ENCODE measurements around the gene SMIM38. TPM values are rescaled to one million over a fixed set of nuclear protein-coding genes. Genes with fewer than 3 reads are reported as not detected.

Gene SMIM38
- total RNA-seq, 1 experiment from 2014 or later, result 0.54 TPM

DNA sequence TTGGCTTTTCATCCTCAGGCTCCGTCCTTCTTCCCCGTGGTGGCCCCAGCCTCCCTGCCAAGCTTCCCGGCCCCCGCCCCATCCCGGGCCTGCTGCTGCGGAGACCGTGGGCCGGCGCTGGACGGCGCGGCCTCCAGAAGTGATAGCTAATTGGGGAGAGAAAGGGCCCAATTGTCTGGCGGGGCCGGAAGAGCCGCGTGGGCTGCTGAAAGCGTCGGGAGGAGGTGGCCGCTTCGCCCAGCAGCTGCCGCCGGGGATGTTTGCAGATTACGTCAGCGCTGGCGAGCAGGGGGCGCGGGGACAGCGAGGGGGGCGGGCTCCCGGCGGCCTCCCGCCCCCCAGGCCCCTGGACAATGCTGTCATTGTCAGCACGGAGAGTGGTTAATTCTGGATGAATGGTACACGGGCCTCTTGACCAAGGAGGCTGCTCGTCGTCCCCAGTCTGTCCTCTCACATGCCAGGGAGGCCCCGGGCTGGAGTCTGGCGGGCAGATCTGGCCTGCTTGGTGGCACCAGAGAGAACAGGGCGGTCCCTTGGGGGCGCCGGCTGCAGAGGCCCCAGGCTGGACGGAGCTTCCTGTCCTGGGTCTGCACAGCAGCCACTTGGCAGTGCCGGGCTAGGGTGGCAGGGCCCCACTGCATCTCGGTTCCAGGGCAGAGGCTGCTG lies 1.6 kb downstream of the SMIM38 start:
- H3K9me3 ChIP-seq (ENCODE audit: control insufficient read depth in 1 of 2, insufficient read depth in 1 of 2, low read depth in 1 of 2, low read length in 2 of 2), result no peaks in the 10 kb centered on the region
- H3K9ac ChIP-seq (ENCODE audit: low read length), result no peak overlapping the region
- BruUV-seq (replicated peaks), result no TSS peak
- ATAC-seq (no peak), DNase-seq (ENCODE audit: low read depth, low spot score) (no peak)
- H3K27ac ChIP-seq (ENCODE audit: low read depth, low read length), result no peak overlapping the region
- ChIA-PET POLR2A (no interaction called here), RAD21 (ENCODE audit: low non-redundant PET in 1 of 2, low total read pairs in 2 of 2, uncharacterized antibody in 2 of 2, unreplicated experiment in 2 of 2) (no interaction called here), CTCF (no interaction called here)
- 0 out of 2 replicates have a peak, but pooled peaks cover 2% of the 10 kb centered on the region for H3K9me2 ChIP-seq (ENCODE audit: insufficient read depth)
- no peaks in the 10 kb centered on the region for H3K4me1 ChIP-seq (ENCODE audit: control insufficient read depth in 1 of 2, insufficient read depth in 2 of 2, low read length in 2 of 2)
- H3K27me3 ChIP-seq (ENCODE audit: insufficient read depth, low read length), result no peaks in the 10 kb centered on the region
- no peak overlapping the region for H3K4me3 ChIP-seq (replicated peaks in 1 of 2; ENCODE audit: low read depth in 1 of 2, low read length in 2 of 2)
- H3K36me3 ChIP-seq (ENCODE audit: control insufficient read depth in 1 of 2, insufficient read depth in 2 of 2, low read length in 2 of 2), result no peaks in the 10 kb centered on the region
- TF ChIP-seq, protein P1, sequence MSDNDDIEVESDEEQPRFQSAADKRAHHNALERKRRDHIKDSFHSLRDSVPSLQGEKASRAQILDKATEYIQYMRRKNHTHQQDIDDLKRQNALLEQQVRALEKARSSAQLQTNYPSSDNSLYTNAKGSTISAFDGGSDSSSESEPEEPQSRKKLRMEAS (IDR thresholded peaks at IDR 0.05), result no peak
- no peak for TF ChIP-seq TCF7L2 (IDR thresholded peaks at IDR 0.05; ENCODE audit: borderline replicate concordance, extremely low read depth, insufficient read depth, insufficient read length)
- TF ChIP-seq FOSL1 (IDR thresholded peaks at IDR 0.05; ENCODE audit: low read depth), result no peak
- TF ChIP-seq CEBPB (IDR thresholded peaks at IDR 0.05; ENCODE audit: low read depth), result no peak
- TF ChIP-seq, protein P2, sequence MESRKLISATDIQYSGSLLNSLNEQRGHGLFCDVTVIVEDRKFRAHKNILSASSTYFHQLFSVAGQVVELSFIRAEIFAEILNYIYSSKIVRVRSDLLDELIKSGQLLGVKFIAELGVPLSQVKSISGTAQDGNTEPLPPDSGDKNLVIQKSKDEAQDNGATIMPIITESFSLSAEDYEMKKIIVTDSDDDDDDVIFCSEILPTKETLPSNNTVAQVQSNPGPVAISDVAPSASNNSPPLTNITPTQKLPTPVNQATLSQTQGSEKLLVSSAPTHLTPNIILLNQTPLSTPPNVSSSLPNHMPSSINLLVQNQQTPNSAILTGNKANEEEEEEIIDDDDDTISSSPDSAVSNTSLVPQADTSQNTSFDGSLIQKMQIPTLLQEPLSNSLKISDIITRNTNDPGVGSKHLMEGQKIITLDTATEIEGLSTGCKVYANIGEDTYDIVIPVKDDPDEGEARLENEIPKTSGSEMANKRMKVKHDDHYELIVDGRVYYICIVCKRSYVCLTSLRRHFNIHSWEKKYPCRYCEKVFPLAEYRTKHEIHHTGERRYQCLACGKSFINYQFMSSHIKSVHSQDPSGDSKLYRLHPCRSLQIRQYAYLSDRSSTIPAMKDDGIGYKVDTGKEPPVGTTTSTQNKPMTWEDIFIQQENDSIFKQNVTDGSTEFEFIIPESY (IDR thresholded peaks at IDR 0.05; ENCODE audit: extremely low read depth, insufficient replicate concordance, low read length), result no peak
- TF ChIP-seq SRF (IDR thresholded peaks at IDR 0.05; ENCODE audit: low read depth), result no peak
- TF ChIP-seq EGR1 (IDR thresholded peaks at IDR 0.05; ENCODE audit: low read depth), result no peak
- TF ChIP-seq POLR2A (IDR thresholded peaks at IDR 0.05; ENCODE audit: borderline replicate concordance, extremely low read depth, insufficient read depth, insufficient read length), result no peak
- TF ChIP-seq EZH2phosphoT487 (IDR thresholded peaks at IDR 0.05; ENCODE audit: borderline replicate concordance), result no peak
- TF ChIP-seq ZFX (IDR thresholded peaks at IDR 0.05), result no peak
- TF ChIP-seq, protein P3, sequence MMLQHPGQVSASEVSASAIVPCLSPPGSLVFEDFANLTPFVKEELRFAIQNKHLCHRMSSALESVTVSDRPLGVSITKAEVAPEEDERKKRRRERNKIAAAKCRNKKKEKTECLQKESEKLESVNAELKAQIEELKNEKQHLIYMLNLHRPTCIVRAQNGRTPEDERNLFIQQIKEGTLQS (IDR thresholded peaks at IDR 0.05), result no peak
- no peak for TF ChIP-seq POLR2AphosphoS5 (IDR thresholded peaks at IDR 0.05; ENCODE audit: low read depth, low read length)
- TF ChIP-seq YY1 (IDR thresholded peaks at IDR 0.05; ENCODE audit: extremely low read depth, insufficient replicate concordance, low read depth, low read length), result no peak
- TF ChIP-seq, protein P4, sequence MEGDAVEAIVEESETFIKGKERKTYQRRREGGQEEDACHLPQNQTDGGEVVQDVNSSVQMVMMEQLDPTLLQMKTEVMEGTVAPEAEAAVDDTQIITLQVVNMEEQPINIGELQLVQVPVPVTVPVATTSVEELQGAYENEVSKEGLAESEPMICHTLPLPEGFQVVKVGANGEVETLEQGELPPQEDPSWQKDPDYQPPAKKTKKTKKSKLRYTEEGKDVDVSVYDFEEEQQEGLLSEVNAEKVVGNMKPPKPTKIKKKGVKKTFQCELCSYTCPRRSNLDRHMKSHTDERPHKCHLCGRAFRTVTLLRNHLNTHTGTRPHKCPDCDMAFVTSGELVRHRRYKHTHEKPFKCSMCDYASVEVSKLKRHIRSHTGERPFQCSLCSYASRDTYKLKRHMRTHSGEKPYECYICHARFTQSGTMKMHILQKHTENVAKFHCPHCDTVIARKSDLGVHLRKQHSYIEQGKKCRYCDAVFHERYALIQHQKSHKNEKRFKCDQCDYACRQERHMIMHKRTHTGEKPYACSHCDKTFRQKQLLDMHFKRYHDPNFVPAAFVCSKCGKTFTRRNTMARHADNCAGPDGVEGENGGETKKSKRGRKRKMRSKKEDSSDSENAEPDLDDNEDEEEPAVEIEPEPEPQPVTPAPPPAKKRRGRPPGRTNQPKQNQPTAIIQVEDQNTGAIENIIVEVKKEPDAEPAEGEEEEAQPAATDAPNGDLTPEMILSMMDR (IDR thresholded peaks at IDR 0.05 in 2 of 3, conservative IDR thresholded peaks at IDR 0.05 in 1 of 3; ENCODE audit: borderline replicate concordance in 1 of 3, insufficient read depth in 1 of 3, low read depth in 2 of 3, low read length in 2 of 3), result no peak
- H3K79me2 ChIP-seq (ENCODE audit: insufficient read depth, low read length), result no peaks in the 10 kb centered on the region
- H2AFZ ChIP-seq (ENCODE audit: low read depth, low read length, poor library complexity, severe bottlenecking), result no peak overlapping the region
- H4K20me1 ChIP-seq (ENCODE audit: insufficient read depth), result no peaks in the 10 kb centered on the region
- H3K4me2 ChIP-seq (ENCODE audit: low read length), result no peak overlapping the region
- intact Hi-C loops (cut with micrococcal nuclease), result no loop called here
